GM12878 (cell line): ENCODE data around the gene SULT6B1. TPM values are rescaled to one million over a fixed set of nuclear protein-coding genes. Genes with fewer than 3 reads are reported as not detected.

Experiments used
- BCL3 ChIP-seq: IDR thresholded peaks from 2 replicates; pipeline ENCODE4 v1.6.1; 2011; ENCODE audit warnings: borderline replicate concordance, low read depth, mild to moderate bottlenecking, moderate library complexity, low read length; ENCODE audit not compliant: insufficient read depth, poor library complexity, severe bottlenecking
- BHLHE40 ChIP-seq, 2 experiments: fragments of 450-650 bp in 1 of 2; IDR thresholded peaks; 2 replicates each; pipeline ENCODE4 v1.6.1; 2011 to 2017; ENCODE audit warnings: low read depth in 2 of 2, borderline replicate concordance in 1 of 2, improper control_type of control experiment in 1 of 2, low read length in 1 of 2, mild to moderate bottlenecking in 1 of 2
- CTCF ChIP-seq, 3 experiments: IDR thresholded peaks in 2 of 3; conservative IDR thresholded peaks in 1 of 3; 2 replicates each; pipeline ENCODE4 v1.5.1; 2011; ENCODE audit warnings: low read depth in 3 of 3, low read length in 3 of 3, mild to moderate bottlenecking in 3 of 3, control low read depth in 2 of 3, moderate library complexity in 2 of 3, inconsistent platforms in 1 of 3, mixed read lengths in 1 of 3; ENCODE audit not compliant: control insufficient read depth in 2 of 3, insufficient read depth in 1 of 3; ENCODE audit errors: extremely low read depth in 1 of 3
- EZH2 ChIP-seq: IDR thresholded peaks from 2 replicates; pipeline ENCODE4 v1.6.1; 2012; ENCODE audit warnings: low read depth, mild to moderate bottlenecking, control low read depth, inconsistent platforms, low read length, borderline replicate concordance; ENCODE audit not compliant: control insufficient read depth
- GATAD2B ChIP-seq: fragments of 450-650 bp; conservative IDR thresholded peaks from 2 replicates; pipeline ENCODE4 v1.6.1; 2017; ENCODE audit warnings: low read depth, mild to moderate bottlenecking, moderate library complexity
- IRF4 ChIP-seq: IDR thresholded peaks from 2 replicates; pipeline ENCODE4 v1.6.1; 2011; ENCODE audit warnings: low read depth, low read length
- JUNB ChIP-seq: IDR thresholded peaks from 2 replicates; pipeline ENCODE4 v1.6.1; 2016; ENCODE audit warnings: antibody characterized with exemption, mild to moderate bottlenecking
- MLLT1 ChIP-seq: fragments of 450-650 bp; IDR thresholded peaks from 2 replicates; pipeline ENCODE4 v1.6.1; 2016; ENCODE audit warnings: mild to moderate bottlenecking
- MTA3 ChIP-seq: IDR thresholded peaks from 2 replicates; pipeline ENCODE4 v1.6.1; 2012; ENCODE audit warnings: low read length, inconsistent platforms, borderline replicate concordance
- SMAD5 ChIP-seq: IDR thresholded peaks from 2 replicates; pipeline ENCODE4 v1.6.1; 2016; ENCODE audit warnings: antibody characterized with exemption, low read depth
- STAT3 ChIP-seq: IDR thresholded peaks from 2 replicates; pipeline ENCODE4 v1.6.1; 2011; ENCODE audit warnings: low read depth, low read length, improper control_type of control experiment
- TCF7 ChIP-seq: IDR thresholded peaks from 2 replicates; pipeline ENCODE4 v1.6.1; 2014; ENCODE audit warnings: antibody characterized with exemption, borderline replicate concordance
- WRNIP1 ChIP-seq: IDR thresholded peaks from 2 replicates; pipeline ENCODE4 v1.6.1; 2011; ENCODE audit warnings: low read depth, low read length, improper control_type of control experiment, borderline replicate concordance
- polyA plus RNA-seq, 11 experiments: library from polyadenylated mRNA; depleted of rRNA in 4 of 11; unstranded in 6 of 11; stranded (reverse) in 5 of 11; fragments of >200 nt; fragmentation: Nextera tagmentation in 4 of 11; fragmentation: Illumina TruSeq in 1 of 11; extraction: Ambion mirVana in 4 of 11; extraction: Trizol in 1 of 11; gene quantifications; 1 replicate in 1 of 11; 2 replicates in 10 of 11; pipeline versions ENCODE4 v1.2.1 to v1.2.3, GENCODE V29; 2011 to 2016; ENCODE audit warnings: inconsistent platforms in 2 of 11, missing spikeins in 2 of 11, low read depth in 1 of 11
- total RNA-seq, 4 experiments: library from RNA; depleted of rRNA in 3 of 4; stranded (reverse); fragments of >200 nt in 3 of 4; fragmentation: Illumina TruSeq in 1 of 4; extraction: Trizol in 1 of 4; gene quantifications; 2 replicates each; pipeline versions ENCODE4 v1.2.1 to v1.2.3, GENCODE V29; 2013 to 2021
- TF ChIP-seq, protein P1 (sequence below): fragments of 150-350 bp; IDR thresholded peaks from 2 replicates; pipeline ENCODE4 v1.6.1; 2014; ENCODE audit warnings: mild to moderate bottlenecking, low read depth, low read length
- TF ChIP-seq, protein P2 (sequence below): IDR thresholded peaks from 2 replicates; pipeline ENCODE4 v1.6.1; 2012; ENCODE audit warnings: improper control_type of control experiment, low read depth, low read length; ENCODE audit not compliant: insufficient replicate concordance

The SULT6B1 gene
- total and polyA plus RNA-seq, 10 of the 15 experiments (the other 5 are each of a cell fraction or from before 2014, with no cell fraction given), result not detected

GRCh38 chr2:37231241-37232130 lies 43.0 kb upstream of the SULT6B1 start, which contains the start of the genes CEBPZ and NDUFAF7 (continued):
- TF ChIP-seq, protein P1, sequence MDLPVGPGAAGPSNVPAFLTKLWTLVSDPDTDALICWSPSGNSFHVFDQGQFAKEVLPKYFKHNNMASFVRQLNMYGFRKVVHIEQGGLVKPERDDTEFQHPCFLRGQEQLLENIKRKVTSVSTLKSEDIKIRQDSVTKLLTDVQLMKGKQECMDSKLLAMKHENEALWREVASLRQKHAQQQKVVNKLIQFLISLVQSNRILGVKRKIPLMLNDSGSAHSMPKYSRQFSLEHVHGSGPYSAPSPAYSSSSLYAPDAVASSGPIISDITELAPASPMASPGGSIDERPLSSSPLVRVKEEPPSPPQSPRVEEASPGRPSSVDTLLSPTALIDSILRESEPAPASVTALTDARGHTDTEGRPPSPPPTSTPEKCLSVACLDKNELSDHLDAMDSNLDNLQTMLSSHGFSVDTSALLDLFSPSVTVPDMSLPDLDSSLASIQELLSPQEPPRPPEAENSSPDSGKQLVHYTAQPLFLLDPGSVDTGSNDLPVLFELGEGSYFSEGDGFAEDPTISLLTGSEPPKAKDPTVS, result no peak
- TF ChIP-seq TCF7 (no peak), IRF4 (no peak), CTCF (IDR thresholded peaks at IDR 0.05 in 2 of 3, conservative IDR thresholded peaks at IDR 0.05 in 1 of 3; ENCODE audit: control insufficient read depth in 2 of 3, extremely low read depth in 1 of 3, insufficient read depth in 1 of 3, low read depth in 3 of 3, low read length in 3 of 3) (no peak), BCL3 (peak; percentile 26), BHLHE40 (IDR thresholded peaks at IDR 0.05; ENCODE audit: borderline replicate concordance in 1 of 2, low read depth in 2 of 2, low read length in 1 of 2) (peak in 1 of 2 experiments; percentile 2; a peak in 2 of 4 replicates), GATAD2B (no peak; the same call in none of the 2 replicates), STAT3 (no peak), WRNIP1 (no peak), JUNB (peak; percentile 24; the same call in 1 of the 2 replicates), MLLT1 (peak; percentile 76), SMAD5 (peak; percentile 96), EZH2 (no peak), MTA3 (no peak)
- TF ChIP-seq, protein P2, sequence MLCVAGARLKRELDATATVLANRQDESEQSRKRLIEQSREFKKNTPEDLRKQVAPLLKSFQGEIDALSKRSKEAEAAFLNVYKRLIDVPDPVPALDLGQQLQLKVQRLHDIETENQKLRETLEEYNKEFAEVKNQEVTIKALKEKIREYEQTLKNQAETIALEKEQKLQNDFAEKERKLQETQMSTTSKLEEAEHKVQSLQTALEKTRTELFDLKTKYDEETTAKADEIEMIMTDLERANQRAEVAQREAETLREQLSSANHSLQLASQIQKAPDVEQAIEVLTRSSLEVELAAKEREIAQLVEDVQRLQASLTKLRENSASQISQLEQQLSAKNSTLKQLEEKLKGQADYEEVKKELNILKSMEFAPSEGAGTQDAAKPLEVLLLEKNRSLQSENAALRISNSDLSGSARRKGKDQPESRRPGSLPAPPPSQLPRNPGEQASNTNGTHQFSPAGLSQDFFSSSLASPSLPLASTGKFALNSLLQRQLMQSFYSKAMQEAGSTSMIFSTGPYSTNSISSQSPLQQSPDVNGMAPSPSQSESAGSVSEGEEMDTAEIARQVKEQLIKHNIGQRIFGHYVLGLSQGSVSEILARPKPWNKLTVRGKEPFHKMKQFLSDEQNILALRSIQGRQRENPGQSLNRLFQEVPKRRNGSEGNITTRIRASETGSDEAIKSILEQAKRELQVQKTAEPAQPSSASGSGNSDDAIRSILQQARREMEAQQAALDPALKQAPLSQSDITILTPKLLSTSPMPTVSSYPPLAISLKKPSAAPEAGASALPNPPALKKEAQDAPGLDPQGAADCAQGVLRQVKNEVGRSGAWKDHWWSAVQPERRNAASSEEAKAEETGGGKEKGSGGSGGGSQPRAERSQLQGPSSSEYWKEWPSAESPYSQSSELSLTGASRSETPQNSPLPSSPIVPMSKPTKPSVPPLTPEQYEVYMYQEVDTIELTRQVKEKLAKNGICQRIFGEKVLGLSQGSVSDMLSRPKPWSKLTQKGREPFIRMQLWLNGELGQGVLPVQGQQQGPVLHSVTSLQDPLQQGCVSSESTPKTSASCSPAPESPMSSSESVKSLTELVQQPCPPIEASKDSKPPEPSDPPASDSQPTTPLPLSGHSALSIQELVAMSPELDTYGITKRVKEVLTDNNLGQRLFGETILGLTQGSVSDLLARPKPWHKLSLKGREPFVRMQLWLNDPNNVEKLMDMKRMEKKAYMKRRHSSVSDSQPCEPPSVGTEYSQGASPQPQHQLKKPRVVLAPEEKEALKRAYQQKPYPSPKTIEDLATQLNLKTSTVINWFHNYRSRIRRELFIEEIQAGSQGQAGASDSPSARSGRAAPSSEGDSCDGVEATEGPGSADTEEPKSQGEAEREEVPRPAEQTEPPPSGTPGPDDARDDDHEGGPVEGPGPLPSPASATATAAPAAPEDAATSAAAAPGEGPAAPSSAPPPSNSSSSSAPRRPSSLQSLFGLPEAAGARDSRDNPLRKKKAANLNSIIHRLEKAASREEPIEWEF, result peak; percentile 17
